ENCODE data around the gene SHFL.

The SHFL gene

DNA sequence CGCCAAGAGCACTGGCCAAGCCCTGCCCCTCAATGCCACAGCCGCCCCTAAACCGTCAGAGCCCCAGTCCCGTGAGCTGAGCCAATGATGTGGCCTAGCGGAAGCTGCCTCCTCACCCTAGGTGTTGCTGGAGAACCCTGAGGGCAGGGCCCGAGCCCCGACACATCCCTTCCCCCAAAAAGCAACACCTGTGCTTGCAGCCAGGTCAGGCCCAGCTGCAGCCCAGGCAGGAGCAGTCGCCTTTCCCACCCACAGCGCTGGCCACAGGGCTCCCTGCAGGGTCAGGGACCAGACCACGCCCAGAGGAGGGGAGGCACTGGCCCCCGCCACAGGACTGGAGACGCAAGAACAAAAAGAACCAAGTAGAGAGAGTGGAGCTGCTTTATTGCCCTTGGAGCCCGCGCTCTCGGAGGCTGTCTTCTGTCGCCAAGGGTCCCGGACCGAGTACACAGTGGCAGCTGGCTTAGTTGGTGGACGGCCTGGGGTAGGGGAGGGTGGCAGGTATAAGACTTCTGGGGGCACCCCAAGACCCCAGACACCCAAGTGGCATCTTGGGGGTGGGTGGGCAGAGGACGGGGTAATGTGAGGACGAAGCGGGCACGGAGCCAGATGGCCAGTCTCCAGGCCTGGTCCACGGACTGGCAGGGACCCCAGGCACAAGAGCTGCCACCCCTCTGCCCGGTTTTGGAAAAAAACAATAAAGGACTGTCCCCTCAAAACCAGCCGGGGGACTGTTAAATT lies 28.7 kb downstream of the SHFL start (continued):
- TF ChIP-seq PATZ1 (tag by site-specific recombination; IDR thresholded peaks at IDR 0.05), result peak; percentile 74
- no peak for TF ChIP-seq ZNF391 (tag by site-specific recombination; IDR thresholded peaks at IDR 0.05; ENCODE audit: borderline replicate concordance, low read depth)
- peak; percentile 42; the same call in 1 of the 2 replicates for TF ChIP-seq PRDM10 (tag by site-specific recombination; IDR thresholded peaks at IDR 0.05)
- TF ChIP-seq ZNF837 (tag by site-specific recombination; IDR thresholded peaks at IDR 0.05), result 0 out of 2 replicates have a peak, but pooled peaks have one; percentile 13
- TF ChIP-seq, protein P1, sequence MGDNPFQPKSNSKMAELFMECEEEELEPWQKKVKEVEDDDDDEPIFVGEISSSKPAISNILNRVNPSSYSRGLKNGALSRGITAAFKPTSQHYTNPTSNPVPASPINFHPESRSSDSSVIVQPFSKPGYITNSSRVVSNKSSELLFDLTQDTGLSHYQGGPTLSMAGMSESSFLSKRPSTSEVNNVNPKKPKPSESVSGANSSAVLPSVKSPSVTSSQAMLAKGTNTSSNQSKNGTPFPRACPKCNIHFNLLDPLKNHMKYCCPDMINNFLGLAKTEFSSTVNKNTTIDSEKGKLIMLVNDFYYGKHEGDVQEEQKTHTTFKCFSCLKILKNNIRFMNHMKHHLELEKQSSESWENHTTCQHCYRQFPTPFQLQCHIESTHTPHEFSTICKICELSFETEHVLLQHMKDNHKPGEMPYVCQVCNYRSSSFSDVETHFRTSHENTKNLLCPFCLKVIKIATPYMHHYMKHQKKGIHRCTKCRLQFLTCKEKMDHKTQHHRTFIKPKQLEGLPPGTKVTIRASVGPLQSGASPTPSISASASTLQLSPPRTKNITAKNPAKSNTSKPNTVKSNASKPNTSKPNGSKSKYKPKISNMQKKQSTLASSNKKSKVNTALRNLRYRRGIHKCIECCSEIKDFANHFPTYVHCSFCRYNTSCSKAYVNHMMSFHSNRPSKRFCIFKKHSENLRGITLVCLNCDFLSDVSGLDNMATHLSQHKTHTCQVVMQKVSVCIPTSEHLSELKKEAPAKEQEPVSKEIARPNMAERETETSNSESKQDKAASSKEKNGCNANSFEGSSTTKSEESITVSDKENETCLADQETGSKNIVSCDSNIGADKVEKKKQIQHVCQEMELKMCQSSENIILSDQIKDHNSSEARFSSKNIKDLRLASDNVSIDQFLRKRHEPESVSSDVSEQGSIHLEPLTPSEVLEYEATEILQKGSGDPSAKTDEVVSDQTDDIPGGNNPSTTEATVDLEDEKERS (tag by site-specific recombination; IDR thresholded peaks at IDR 0.05), result no peak
- TF ChIP-seq ZNF658 (tag by site-specific recombination; IDR thresholded peaks at IDR 0.05), result no peak
- 0 out of 2 replicates have a peak, but pooled peaks have one; percentile 5 for TF ChIP-seq EGR2 (tag by site-specific recombination; IDR thresholded peaks at IDR 0.05; ENCODE audit: low read depth)
- no peak for TF ChIP-seq TRIM28 (IDR thresholded peaks at IDR 0.05; ENCODE audit: borderline replicate concordance, low read length)
- TF ChIP-seq ZBTB20 (tag by site-specific recombination; IDR thresholded peaks at IDR 0.05), result peak; percentile 56; the same call in 1 of the 2 replicates

GRCh38 chr19:10115392-10116084 lies 29.4 kb downstream of the SHFL start:
- H3K36me3 ChIP-seq (ENCODE audit: control insufficient read depth in 2 of 2, insufficient read depth in 1 of 2, low read length in 2 of 2), result peaks cover 11 to 76% of the 10 kb centered on the region in 2 experiments
- H3K4me3 ChIP-seq (ENCODE audit: low read depth, low read length), result no peak overlapping the region
- POLR2A ChIA-PET, result interaction anchor here (0.6 to 3.2 kb wide), 5 partner anchors 9 to 265 kb away, joined by 3 to 25 read pairs (median 4); partner anchors contain the start of genes PPAN and TYK2
- TF ChIP-seq ZNF121 (tag by site-specific recombination; IDR thresholded peaks at IDR 0.05) (no peak), ZIC2 (tag by site-specific recombination; IDR thresholded peaks at IDR 0.05) (no peak), ZNF112 (tag by site-specific recombination; IDR thresholded peaks at IDR 0.05) (no peak), ZNF654 (tag by site-specific recombination; IDR thresholded peaks at IDR 0.05; ENCODE audit: low read depth) (no peak), ZNF549 (tag by site-specific recombination; IDR thresholded peaks at IDR 0.05) (no peak), KLF8 (tag by site-specific recombination; IDR thresholded peaks at IDR 0.05) (no peak), ZNF600 (tag by site-specific recombination; IDR thresholded peaks at IDR 0.05) (peak; percentile 50; the same call in 1 of the 2 replicates), ZFP69B (tag by site-specific recombination; IDR thresholded peaks at IDR 0.05) (no peak), ZNF558 (tag by site-specific recombination; IDR thresholded peaks at IDR 0.05) (no peak), ZNF266 (tag by site-specific recombination; IDR thresholded peaks at IDR 0.05; ENCODE audit: low read depth) (no peak), IKZF3 (tag by site-specific recombination; IDR thresholded peaks at IDR 0.05) (no peak), ZNF175 (tag by site-specific recombination; IDR thresholded peaks at IDR 0.05) (no peak), BCL11B (tag by site-specific recombination; IDR thresholded peaks at IDR 0.05; ENCODE audit: low read depth) (peak; percentile 79), ZFHX2 (tag by site-specific recombination; conservative IDR thresholded peaks at IDR 0.05) (peak; percentile 38; the same call in 1 of the 2 replicates), ZNF350 (tag by site-specific recombination; IDR thresholded peaks at IDR 0.05) (no peak), ZNF514 (tag by site-specific recombination; IDR thresholded peaks at IDR 0.05) (no peak)
- TF ChIP-seq, protein P2, sequence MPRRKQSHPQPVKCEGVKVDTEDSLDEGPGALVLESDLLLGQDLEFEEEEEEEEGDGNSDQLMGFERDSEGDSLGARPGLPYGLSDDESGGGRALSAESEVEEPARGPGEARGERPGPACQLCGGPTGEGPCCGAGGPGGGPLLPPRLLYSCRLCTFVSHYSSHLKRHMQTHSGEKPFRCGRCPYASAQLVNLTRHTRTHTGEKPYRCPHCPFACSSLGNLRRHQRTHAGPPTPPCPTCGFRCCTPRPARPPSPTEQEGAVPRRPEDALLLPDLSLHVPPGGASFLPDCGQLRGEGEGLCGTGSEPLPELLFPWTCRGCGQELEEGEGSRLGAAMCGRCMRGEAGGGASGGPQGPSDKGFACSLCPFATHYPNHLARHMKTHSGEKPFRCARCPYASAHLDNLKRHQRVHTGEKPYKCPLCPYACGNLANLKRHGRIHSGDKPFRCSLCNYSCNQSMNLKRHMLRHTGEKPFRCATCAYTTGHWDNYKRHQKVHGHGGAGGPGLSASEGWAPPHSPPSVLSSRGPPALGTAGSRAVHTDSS (tag by site-specific recombination; IDR thresholded peaks at IDR 0.05), result no peak

More at GRCh38 chr19:10115392-10116084, 29.4 kb downstream of the SHFL start:
- H3K9me3 ChIP-seq (ENCODE audit: control insufficient read depth, insufficient read depth, low read depth, low read length), result no peaks in the 10 kb centered on the region
- no peaks in the 10 kb centered on the region for H3K4me1 ChIP-seq (ENCODE audit: control insufficient read depth, insufficient read depth, low read length)
- CTCF ChIA-PET, result interaction anchor here (0.5 to 1.6 kb wide), 7 partner anchors 17 to 491 kb away, joined by 3 to 4 read pairs (median 3); no protein-coding TSS in a partner anchor
- H3K27ac ChIP-seq (ENCODE audit: extremely low read depth, low read depth, low read length), result no peak overlapping the region

Data from HEK293 (cell line).